GM19025 (cell line): ENCODE data around the gene TNFRSF13B.
"Not testable (repeated sequence)": the region's sequence is repeated elsewhere in the genome, so short reads cannot be mapped to it uniquely, and the experiment has no call there.

Experiments used
- ATAC-seq: cut with Tn5 transposase; IDR thresholded peaks from one replicate; pipeline ENCODE4 v1.9.1; 2021; ENCODE audit warnings: mild to moderate bottlenecking, low read depth, moderate library complexity; ENCODE audit not compliant: unreplicated experiment

The TNFRSF13B gene

GRCh38 chr17:16929035-16929680 is 42.8 kb downstream of the TNFRSF13B start:
- no peak for ATAC-seq

- ATAC-seq, result no peak
Observed at GRCh38 chr17:16928406-16929034, 43.4 kb downstream of the TNFRSF13B start.

GRCh38 chr17:16927641-16928321 is 44.1 kb downstream of the TNFRSF13B start:
- no peak for ATAC-seq

- no peak for ATAC-seq
Observed at GRCh38 chr17:16926571-16927451, 45.1 kb downstream of the TNFRSF13B start.

GRCh38 chr17:16926061-16926511 is 45.8 kb downstream of the TNFRSF13B start:
- ATAC-seq, result no peak

DNA sequence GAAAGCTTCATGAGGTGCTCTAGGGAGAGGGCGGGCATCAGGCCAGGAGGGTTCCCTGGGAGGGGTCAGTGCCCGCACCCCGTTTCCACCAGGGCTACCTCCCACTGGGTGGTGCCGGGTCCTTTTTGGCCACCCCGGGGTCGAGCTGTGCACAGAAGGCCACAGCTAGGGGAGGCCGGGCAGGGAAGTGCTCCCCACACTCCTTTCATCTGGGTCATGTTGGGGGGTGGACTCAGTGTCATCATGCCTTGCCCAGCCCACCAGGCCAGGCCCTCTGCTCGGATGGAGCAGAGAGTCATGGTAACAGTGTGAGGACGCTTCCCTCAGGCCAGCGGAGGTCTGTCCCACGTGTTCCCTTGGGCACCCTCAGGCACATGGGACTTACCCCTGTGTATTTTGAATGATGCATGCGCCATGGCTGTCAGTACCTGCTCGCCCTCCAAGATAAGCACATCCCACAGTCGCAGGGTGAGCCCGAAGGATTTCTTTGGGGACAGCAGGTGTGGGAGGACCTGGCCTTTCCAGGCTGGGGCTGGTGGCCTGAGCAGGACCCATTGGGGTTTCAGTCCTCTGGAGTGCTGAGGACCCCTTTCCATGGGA is 46.4 kb downstream of the TNFRSF13B start:
- ATAC-seq, result no peak

DNA sequence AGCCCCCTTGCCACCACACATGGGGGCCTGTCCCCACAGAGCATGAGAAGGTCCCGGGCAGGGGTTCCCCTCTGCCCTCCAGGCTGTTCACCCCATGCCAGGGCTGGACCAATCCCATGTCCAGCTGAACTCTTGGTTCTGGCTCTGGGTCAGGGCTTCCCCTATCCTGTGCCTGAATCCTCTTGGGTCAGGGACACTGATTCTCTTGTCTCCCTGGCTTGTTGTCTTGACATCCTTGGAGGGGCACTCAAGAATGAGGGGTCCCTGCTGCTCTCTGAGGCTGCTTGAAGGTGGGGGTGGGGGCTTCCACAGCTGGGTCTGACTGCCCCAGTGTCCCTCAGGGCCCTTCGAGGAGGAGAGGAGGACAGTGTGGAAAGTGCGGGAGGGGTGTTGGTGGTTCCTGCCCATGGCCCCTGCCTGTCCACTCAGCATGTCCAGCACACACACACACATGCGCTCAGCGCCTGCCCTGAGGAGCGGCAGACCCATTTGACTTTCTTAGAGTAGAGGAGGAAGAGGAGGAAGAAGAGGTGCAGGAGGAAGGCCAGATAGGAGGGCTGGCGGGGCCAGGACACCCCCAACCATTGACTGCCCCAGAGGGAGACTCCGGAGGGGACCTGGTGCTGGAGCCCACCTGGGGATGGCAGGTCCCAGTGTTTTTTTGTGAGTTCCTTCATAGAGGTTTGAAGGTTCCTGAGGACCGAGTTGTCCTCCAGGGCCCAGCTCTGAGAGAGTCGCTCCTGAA is 47.0 kb downstream of the TNFRSF13B start:
- ATAC-seq, result no peak

DNA sequence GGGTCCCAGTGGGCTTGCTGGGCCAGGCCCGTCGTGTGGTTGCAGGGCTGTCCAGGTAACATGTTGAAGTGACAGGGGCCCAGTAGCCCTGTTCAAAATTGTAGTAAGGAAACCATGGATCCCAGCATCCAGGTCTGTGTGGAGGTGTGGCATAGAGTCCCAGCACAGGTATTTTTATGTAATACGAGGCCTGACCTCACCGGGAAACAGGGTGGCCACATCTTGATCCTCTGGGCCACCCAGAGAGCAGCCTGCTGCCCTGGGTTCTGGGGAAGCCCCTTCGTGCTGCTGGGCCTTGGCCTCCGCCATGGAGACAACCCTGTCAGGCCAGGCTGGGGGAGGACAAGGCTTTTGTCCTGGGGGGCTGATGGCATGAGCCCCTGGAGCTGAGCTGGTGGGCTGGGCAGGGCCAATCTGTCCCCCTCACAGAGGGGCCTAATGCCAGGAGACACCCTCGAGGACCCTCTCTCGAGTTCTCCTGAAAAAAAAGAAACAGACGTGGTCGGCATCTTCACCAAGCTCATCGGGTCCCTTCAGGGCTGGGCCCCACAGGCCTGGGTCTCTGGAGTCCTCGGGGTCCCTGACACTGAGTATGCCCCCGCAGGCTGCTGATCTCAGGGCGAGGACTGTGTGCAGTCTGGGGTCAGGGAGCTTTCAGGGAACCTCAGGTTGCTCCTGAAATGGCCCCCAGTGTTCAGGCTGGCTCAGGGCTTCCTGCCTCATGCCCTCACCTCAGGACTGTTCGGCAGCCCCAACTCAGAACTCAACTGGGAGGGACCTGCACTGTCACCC is 47.8 kb downstream of the TNFRSF13B start:
- no peak for ATAC-seq

GRCh38 chr17:16923097-16923903 is 48.6 kb downstream of the TNFRSF13B start:
- no peak for ATAC-seq

DNA sequence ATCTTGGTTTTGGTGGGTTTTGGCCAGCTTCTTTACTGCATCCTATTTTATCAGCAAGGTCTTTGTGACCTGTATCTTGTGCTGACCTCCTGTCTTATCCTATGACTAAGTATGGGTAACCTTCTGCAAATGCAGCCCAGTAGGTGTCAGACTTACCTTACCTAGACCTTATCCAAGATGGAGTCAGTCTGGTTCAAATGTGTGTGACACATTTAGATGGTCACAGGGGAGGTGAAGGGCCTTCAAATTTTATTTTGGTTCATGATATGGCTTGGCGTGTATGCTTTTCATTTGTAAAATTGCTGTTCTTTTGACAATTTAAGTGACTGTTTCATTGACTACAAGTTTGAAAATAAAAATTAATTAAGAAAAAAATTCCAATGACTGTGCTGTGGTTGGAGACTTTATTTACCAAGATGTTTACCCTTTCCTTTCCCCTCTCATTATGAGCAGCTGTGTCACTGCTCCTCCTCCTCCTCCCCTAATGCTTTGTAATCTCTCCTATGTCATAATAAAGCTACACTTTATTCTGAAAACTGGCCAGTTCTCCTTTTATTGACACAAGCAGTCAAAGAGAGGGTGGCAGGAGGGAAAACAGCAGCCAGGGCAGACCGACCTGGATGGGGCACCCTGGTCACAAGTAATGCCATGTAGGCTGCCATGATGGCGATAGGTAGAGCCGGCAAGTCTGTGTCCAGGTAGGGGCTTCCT is 49.4 kb downstream of the TNFRSF13B start:
- no peak for ATAC-seq

- not testable (repeated sequence) for ATAC-seq
Observed at GRCh38 chr17:16921451-16921850, 50.5 kb downstream of the TNFRSF13B start.

- no peak for ATAC-seq
Observed at GRCh38 chr17:16920628-16921020, 51.3 kb downstream of the TNFRSF13B start.

- no peak for ATAC-seq
Observed at GRCh38 chr17:16919663-16920627, 52.0 kb downstream of the TNFRSF13B start.

DNA sequence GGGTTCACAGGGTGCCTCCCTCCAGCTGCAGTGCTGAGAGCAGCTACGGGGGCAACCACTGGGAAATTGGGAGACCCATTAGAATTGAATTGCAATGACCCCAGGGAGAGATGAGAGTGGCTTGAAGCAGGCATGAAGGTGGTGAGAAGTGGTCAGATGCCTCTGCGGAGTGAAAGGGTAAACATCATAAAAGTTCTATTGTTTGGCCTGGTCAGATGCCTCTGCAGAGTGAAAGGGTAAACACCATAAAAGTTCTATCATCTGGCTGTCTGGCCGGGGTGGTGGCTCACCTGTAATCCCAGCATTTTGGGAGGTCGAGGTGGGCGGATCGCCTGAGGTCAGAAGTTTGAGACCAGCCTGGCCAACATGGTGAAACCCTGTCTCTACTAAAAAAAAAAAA is 53.5 kb downstream of the TNFRSF13B start:
- ATAC-seq, result no peak

DNA sequence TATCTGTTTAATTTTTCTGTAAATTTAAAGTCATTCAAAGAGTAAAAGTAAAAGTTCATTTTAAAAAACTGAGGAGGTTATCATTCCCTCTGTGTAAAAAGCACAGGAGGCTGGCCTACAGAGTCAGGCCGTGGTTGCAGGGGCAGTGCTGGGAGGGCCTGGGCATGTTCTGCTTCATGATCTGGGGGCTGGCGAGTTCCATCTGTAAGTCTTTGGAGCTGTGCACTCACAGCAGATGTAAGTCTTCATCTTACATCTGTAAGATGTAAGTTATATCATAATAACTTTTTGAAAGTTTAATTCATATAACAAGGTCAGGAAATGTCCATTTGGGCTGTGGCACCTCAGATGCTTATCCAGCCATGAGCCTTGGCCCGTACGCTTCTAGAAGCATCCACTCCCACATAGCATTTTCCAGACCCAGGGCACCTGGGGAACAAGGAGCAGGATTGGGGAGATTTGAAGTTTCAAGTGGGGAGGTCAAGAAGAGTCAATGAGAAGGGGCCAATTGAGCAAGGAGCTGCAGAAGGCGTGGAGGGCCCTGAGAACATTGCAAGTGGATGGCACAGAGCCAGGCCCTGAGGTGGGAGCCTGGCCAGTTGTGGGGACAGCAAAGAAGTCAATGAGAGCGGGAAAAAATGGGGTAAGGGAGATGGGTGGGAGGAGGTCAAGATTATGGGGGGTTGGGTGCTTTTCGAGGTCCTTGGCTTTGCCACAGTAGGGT is 54.1 kb downstream of the TNFRSF13B start:
- no peak for ATAC-seq

GRCh38 chr17:16916557-16916920 is 55.4 kb downstream of the TNFRSF13B start:
- ATAC-seq, result no peak
